AG09319 (cell line): Measurements from ENCODE around the gene ACTN2.

ENCODE experiments used
- DNase-seq: peaks from one replicate; pipeline ENCODE4 v3.0.0-alpha.2; 2010; ENCODE audit warnings: low read depth; ENCODE audit errors: extremely low read depth
- CTCF ChIP-seq: IDR thresholded peaks from 2 replicates; pipeline ENCODE4 v1.5.1; 2011; ENCODE audit warnings: low read depth, mild to moderate bottlenecking, inconsistent platforms, low read length, moderate library complexity

ACTN2 gene

DNA sequence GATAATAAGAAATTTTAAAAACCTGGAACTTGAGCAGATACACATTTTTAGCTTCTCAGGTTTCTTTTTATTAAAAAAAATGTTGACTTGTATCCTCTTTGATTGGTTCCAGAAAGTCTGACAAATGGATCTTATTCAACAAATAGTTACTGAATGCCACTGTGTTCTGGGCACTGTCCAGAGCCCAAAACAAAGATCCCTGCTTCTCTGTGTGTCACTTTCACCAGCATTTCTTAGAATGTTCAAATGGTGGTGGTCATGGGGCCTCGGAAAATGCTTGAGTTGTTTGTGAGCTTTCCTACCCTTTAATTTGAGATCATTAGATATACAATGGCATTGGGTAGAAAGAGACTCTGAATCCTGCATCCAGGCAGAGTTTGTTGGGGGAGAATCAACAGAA lies 19.9 kb downstream of the ACTN2 start:
- DNase-seq: no peak

DNA sequence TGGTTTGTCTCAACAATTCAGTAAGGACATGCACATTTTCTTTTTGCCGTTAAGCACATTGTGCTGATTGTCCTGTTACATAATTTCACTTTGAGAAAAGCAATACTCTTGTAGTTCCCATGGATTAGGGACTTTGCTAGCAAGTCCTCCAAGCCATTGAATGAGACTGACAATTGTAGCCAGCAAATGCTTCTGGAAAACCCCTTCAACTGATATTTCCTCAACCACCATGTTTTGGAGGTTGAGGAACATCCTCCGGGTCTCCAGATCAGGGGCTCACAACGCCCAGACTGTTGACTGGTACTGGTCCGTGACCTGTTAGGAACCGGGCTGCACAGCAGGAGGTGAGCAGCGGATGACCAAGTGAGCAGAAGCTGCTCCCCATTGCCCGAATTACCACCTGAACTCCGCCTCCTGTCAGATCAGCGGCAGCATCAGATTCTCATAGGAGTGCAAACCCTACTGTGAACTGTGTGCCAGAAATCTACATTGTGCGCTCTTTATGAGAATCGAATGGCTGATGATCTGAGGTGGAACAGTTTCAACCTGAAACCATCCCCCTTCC lies 24.1 kb downstream of the ACTN2 start:
- no peak for DNase-seq
- no peak for TF ChIP-seq CTCF

More for the DNA sequence above, 19.9 kb downstream of the ACTN2 start:
- TF ChIP-seq CTCF: no peak

DNA sequence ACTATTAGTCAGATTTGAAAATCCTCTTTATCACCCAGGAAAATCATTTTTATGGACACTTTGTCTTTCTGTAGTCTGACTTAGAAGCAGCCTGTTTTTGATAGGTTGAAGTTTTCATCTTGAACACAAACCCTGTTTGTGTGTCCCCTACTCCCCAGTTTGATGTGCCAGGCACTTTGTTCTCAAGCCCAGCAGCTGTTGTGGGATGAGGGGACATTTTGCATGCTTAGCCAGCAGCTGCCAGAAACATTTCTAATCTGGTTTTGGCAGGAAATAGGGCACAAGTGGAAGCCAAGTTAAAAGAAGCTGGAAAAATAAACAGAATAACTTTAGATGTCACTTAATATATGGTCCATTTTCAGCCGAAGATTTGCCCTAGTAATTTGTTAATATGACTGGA lies 29.9 kb downstream of the ACTN2 start:
- TF ChIP-seq CTCF: no peak
- DNase-seq: no peak

DNA sequence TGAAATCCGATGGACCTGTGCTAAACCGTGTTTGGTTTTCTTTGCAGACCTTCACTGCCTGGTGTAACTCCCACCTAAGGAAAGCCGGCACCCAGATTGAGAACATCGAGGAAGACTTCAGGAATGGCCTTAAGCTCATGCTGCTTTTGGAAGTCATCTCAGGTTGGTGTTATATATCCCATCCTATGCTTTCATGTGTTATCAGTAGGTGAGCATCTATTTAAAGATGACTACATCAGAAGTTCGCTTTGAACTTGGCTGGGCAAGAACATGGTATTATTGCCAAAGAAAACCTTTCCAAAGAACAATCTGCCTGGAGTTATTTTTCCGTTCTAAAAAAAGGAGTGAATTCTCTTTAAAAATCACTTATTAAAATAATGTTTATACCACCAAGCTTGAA lies 31.5 kb downstream of the ACTN2 start:
- TF ChIP-seq CTCF: no peak
- DNase-seq: no peak

DNA sequence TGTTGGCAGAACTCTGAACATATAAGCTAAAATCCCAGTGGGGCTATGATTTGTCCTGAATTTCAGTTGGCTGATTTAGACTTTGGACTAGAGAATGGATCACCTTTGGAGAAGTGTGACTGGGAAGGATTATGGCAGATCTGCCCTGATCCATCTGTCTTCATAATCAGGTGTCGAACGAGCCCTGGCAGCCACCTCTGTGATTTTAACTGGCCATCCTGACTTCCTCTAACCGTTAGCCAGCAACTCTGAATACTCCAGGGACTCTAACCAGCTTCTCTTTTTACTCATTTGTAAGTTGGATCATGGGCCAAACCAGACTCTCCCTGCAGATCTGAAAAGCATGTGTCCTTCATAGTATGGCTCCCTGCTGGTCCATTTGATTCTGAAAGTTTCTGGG lies 32.0 kb downstream of the ACTN2 start:
- no peak for TF ChIP-seq CTCF
- no peak for DNase-seq

DNA sequence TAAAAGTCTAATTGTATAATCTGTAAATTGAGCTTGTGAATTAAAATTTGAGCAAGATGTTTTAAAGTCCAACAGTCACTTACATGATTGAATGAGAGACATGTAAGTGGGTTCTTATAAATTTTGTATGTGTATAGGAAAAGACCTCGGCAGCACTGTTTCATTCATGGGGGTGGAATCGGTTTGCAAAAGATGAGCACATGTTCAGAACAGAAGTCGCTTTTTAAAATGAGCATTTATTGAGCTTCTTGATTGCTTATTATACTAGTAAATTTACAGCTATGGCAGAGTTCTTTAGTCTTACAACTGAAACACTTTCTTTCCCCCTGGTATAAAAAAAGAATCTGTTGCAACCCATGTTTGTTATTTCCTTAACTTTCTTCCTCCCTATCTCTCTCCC lies 33.9 kb downstream of the ACTN2 start:
- TF ChIP-seq CTCF: no peak
- DNase-seq: no peak

GRCh38 chr1:236720611-236721010 lies 34.3 kb downstream of the ACTN2 start:
- TF ChIP-seq CTCF: no peak
- DNase-seq: no peak
